Measurements from ENCODE around the gene HPCAL1. TPM values are rescaled to one million over a fixed set of nuclear protein-coding genes. Genes with fewer than 3 reads are reported as not detected.
A peak's percentile ranks its signal among the peaks of the same experiment; 100 is the strongest.

HPCAL1 gene
- total RNA-seq, 1 donor from 2014 or later = 160 TPM

GRCh38 chr2:10333247-10333613 lies 30.5 kb downstream of the HPCAL1 start:
- Histone ChIP-seq H3K4me3 (no peak overlapping the region), H3K9me3 (no peaks in the 10 kb centered on the region), H3K27me3 (no peaks in the 10 kb centered on the region), H3K27ac (peak overlapping the region; percentile 74), H3K36me3 (no peaks in the 10 kb centered on the region), H3K4me1 (peaks cover 51% of the 10 kb centered on the region)
- intact Hi-C loops (cut with DNase I) = no loop called here
- DNase-seq = no peak
- TF ChIP-seq CTCF (IDR thresholded peaks at IDR 0.05) = no peak
- ATAC-seq = peak; percentile 24

DNA sequence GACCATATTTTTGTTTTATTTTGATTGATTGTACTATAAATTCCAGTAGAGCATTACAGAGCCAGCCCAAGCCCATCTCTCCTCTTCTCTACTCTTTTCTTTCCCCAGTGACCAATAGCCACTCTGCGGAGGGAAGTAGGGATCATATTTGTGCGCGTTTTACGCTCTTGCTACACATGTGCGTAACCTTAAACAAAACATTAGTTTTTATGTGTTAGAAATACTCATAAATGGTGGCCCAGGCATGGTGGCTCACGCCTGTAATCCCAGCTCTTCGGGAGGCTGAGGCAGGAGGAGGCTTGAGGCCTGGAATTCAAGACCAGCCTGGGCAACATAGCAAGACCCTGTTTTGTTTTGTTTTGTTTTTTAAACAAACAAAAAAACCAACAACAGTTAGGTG lies 31.3 kb downstream of the HPCAL1 start:
- Histone ChIP-seq H3K9me3 (no peaks in the 10 kb centered on the region), H3K27me3 (no peaks in the 10 kb centered on the region), H3K36me3 (no peaks in the 10 kb centered on the region), H3K4me1 (peaks cover 43% of the 10 kb centered on the region), H3K27ac (no peak overlapping the region), H3K4me3 (no peak overlapping the region)
- no peak for TF ChIP-seq CTCF (IDR thresholded peaks at IDR 0.05)
- no peak for DNase-seq
- no peak for ATAC-seq
- intact Hi-C loops (cut with DNase I) = no loop called here

DNA sequence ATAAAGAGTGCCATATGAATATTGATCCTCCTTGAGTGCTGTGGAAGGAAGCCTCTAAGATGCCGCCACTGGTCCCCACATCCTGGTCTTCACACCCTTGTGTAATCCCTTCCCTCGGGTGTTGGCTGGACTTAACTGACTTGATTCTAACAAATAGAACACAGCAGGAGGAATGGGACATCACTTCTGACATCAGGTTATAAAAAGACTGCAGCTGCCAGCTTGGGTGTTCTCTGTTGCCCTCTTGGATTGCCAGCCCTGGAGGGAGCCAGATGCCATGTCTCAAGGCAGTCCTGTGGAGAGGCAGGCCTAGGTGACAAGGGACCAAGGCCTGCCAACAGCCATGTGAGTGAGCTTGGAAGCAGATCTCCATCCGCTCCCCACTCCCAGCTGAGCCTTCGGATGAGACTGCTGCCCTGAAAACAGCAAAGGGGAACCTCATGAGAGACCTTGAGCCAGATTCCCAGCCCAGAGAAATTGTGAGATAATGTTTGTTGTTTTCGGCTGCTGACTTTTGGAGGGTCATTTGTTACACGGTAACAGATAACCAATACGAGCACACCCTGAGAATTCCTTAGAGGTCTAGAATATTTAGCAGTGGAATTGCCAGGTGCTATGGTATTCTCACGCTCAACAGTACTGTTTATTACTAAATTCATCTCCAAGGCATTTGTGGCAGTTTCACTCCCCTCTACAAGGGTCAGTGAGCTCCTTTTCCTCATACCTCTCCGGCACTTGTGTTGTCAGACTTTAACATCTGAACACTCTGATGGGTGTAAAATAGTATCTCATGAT lies 32.5 kb downstream of the HPCAL1 start:
- Histone ChIP-seq H3K27me3 (no peaks in the 10 kb centered on the region), H3K9me3 (no peaks in the 10 kb centered on the region), H3K4me3 (no peak overlapping the region), H3K4me1 (peaks cover 31% of the 10 kb centered on the region), H3K36me3 (no peaks in the 10 kb centered on the region), H3K27ac (peak overlapping the region; percentile 5)
- TF ChIP-seq CTCF (IDR thresholded peaks at IDR 0.05) = no peak
- DNase-seq = no peak
- no peak for ATAC-seq
- intact Hi-C loops (cut with DNase I) = no loop called here

DNA sequence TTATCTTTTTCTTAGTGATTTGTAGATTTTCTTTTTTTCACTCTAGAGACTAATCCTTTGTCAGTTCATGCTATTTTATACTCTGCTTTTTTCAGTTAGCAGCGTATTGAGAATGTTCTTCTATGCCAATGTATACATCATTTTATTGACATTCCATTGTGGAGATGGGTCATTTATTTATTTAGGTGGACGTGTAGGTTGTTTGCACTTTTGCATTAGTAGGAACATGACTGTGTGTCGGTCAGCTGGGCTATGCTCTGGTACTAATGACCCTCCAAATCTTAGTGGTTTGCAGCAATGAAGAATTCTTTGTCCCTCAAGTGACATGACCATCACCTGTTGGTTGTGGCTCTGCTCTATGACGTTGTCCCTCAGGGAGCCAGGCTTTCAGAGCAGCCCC lies 33.6 kb downstream of the HPCAL1 start:
- no peak overlapping the region for H3K27ac ChIP-seq

GRCh38 chr2:10337449-10338269 lies 35.0 kb downstream of the HPCAL1 start:
- no peak for DNase-seq
- no peaks in the 10 kb centered on the region for H3K9me3 ChIP-seq
- no peak overlapping the region for H3K27ac ChIP-seq
- ATAC-seq = no peak
- TF ChIP-seq CTCF (IDR thresholded peaks at IDR 0.05) = no peak
- no peaks in the 10 kb centered on the region for H3K27me3 ChIP-seq
- no peak overlapping the region for H3K4me3 ChIP-seq
- H3K36me3 ChIP-seq = no peaks in the 10 kb centered on the region
- peaks cover 9% of the 10 kb centered on the region for H3K4me1 ChIP-seq
- intact Hi-C loops (cut with DNase I) = no loop called here

More for the DNA sequence above, 33.6 kb downstream of the HPCAL1 start:
- DNase-seq = no peak
- no peak overlapping the region for H3K4me3 ChIP-seq
- H3K36me3 ChIP-seq = no peaks in the 10 kb centered on the region
- intact Hi-C loops (cut with DNase I) = no loop called here
- H3K27me3 ChIP-seq = no peaks in the 10 kb centered on the region
- peaks cover 21% of the 10 kb centered on the region for H3K4me1 ChIP-seq
- TF ChIP-seq CTCF (IDR thresholded peaks at IDR 0.05) = no peak
- ATAC-seq = no peak
- no peaks in the 10 kb centered on the region for H3K9me3 ChIP-seq
